ENCODE measurements around the gene FNDC3B. TPM values are rescaled to one million over a fixed set of nuclear protein-coding genes. Genes with fewer than 3 reads are reported as not detected.
"Not testable (repeated sequence)": the region's sequence is repeated elsewhere in the genome, so short reads cannot be mapped to it uniquely, and the experiment has no call there.

FNDC3B gene
- total RNA-seq, 2 experiments from 2014 or later: 13.4 to 15.3 TPM

DNA sequence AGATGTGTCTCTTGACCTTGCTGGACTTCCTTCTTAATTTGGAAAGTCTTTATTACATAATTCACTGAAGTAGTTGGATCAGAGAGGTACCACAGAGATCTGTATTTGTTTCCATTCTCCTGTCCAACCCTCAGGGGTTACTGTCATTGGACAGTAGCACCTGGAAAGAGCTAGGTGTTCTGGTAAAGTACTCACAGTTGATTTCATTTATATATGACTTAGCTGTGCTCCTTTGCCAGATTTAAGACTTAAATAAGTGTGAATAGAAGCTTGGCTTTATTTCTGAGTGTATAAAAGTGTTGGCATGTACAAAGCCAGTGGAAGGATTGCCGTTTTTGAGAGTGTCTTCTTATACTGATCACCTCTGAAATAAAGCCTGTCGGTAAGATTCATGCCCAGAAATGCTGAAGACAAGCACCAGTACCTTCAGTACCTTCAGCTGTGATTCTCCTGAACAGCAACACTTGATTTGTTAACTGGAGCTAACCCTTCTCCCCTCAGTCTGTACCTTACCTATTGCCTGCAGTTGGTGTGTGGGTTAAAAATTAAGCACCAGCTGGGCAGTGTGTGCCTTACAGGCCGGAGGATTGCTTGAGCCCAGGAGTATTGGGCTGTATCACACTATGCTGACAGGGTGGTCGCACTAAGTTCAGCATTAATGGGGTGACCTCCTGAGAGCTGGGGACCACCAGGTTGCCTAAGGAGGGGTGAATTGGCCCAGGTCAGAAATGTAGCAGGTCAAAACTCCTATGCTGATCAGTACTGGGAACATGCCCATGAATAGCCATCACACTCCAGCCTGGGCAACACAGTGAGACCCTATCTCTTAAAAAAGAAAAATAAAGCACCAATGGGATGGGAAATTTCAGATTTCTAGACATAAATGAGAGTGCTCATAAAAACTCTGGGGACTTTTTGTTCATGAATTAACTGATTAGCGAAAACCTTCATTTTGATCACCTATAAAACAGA, 197.7 kb downstream of the FNDC3B start:
- Mint-ChIP-seq H3K4me1 (no peaks in the 10 kb centered on the region), H3K36me3 (ENCODE audit: low read depth) (peaks cover 7% of the 10 kb centered on the region), H3K27me3 (no peaks in the 10 kb centered on the region), H3K27ac (no peak overlapping the region), H3K4me3 (no peak overlapping the region), H3K9me3 (peaks cover 15% of the 10 kb centered on the region)
- DNase-seq: no peak
- ChIA-PET CTCF (interaction anchor here (1.6 kb wide), 1 partner anchor 40 kb away, joined by 3 read pairs; no protein-coding TSS in a partner anchor), POLR2A (no interaction called here)

DNA sequence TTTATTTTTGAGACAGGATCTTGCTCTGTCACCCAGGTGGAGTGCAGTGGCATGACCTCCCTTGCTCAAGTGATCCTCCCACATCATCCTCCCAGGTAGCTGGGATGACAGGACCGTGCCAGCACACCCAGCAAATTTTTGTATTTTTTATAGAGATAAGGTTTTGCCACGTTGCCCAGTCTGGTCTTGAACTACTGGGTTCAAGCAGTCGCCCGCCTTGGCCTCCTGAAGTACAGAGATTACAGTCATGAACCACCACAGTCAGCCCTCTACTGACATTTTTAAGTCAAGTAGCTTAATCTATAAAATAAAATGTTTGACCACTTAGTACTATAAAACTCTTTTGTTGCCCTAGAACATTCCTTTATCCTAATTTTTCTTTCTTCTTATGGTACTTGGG, 198.8 kb downstream of the FNDC3B start:
- POLR2A ChIA-PET: no interaction called here
- Mint-ChIP-seq H3K4me1 (no peaks in the 10 kb centered on the region), H3K27me3 (no peaks in the 10 kb centered on the region), H3K27ac (no peak overlapping the region), H3K36me3 (ENCODE audit: low read depth) (peaks cover 15% of the 10 kb centered on the region), H3K4me3 (no peak overlapping the region), H3K9me3 (peaks cover 24% of the 10 kb centered on the region)
- CTCF ChIA-PET: no interaction called here
- no peak for DNase-seq

DNA sequence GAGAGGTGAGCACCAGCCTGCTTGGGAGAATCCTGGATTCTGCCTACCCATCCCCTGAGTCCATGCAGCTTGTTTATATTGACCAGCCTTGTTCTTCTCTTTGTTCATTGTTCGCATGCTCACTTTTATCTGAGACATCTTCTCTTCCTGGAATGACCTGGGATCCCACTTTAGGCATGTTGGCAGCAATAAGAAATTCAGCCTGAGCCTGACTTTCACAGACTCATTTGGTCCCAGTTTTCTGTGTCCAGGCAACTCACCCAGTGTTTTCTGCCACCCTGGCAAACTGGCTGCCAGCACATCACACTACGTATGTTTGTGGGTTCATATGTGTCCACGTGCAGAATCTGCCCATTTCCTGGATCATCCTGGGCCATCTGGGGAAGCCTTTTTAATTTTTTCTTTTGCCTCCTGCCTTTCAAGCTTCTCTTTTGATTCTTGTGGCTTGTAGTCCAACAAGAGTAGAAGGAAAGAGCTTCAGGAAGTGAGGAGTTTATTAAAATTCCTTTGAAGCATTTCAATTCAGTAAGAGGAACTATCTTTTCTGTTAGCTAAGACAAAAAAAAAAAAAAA, 199.9 kb downstream of the FNDC3B start:
- H3K9me3 Mint-ChIP-seq: peaks cover 28% of the 10 kb centered on the region
- POLR2A ChIA-PET: no interaction called here
- CTCF ChIA-PET: interaction anchor here (0.7 to 1.0 kb wide), 2 partner anchors 17 to 57 kb away, joined by 3 read pairs; no protein-coding TSS in a partner anchor
- H3K27me3 Mint-ChIP-seq: no peaks in the 10 kb centered on the region
- peaks cover 15% of the 10 kb centered on the region for H3K36me3 Mint-ChIP-seq (ENCODE audit: low read depth)
- no peaks in the 10 kb centered on the region for H3K4me1 Mint-ChIP-seq
- no peak overlapping the region for H3K4me3 Mint-ChIP-seq
- H3K27ac Mint-ChIP-seq: no peak overlapping the region
- no peak for DNase-seq

DNA sequence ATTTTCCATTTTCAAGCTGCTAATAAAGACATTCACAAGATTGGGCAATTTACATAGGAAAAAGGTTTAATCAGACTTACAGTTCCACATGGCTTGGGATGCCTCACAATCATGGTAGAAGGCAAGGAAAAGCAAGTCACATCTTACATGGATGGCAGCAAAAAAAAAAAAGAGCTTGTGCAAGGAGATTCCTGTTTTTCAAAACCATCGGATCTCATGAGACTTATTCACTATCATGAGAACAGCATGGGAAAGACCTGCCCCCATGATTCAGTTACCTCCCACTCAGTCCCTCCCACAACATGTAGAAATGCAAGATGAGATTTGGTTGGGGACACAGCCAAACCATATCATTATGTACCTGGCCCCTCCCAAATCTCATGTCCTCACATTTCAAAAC, 202.0 kb downstream of the FNDC3B start:
- H3K9me3 Mint-ChIP-seq: peaks cover 29% of the 10 kb centered on the region
- no peaks in the 10 kb centered on the region for H3K27me3 Mint-ChIP-seq
- CTCF ChIA-PET: no interaction called here
- no peaks in the 10 kb centered on the region for H3K4me1 Mint-ChIP-seq
- no peak for DNase-seq
- H3K27ac Mint-ChIP-seq: no peak overlapping the region
- POLR2A ChIA-PET: no interaction called here
- H3K4me3 Mint-ChIP-seq: no peak overlapping the region
- peaks cover 15% of the 10 kb centered on the region for H3K36me3 Mint-ChIP-seq (ENCODE audit: low read depth)

DNA sequence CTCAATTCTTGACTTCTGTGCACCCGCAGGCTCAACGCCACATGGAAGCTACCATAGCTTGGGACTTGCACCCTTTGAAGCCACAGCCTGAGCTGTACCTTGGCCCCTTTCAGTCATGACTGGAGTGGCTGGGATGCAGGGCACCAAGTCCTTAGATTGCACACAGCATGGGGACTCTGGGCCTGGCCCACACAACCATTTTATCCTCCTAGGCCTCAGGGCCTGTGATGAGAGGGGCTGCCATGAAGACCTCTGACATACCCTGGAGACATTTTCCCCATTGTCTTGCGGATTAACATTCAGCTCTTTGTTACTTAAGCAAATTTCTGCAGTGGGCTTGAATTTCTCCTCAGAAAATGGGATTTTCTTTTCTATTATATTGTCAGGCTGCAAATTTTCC, 203.1 kb downstream of the FNDC3B start:
- H3K4me1 Mint-ChIP-seq, H3K27me3 Mint-ChIP-seq, H3K4me3 Mint-ChIP-seq, POLR2A ChIA-PET, H3K27ac Mint-ChIP-seq, DNase-seq: not testable (repeated sequence)
- Mint-ChIP-seq H3K9me3 (peaks cover 29% of the 10 kb centered on the region), H3K36me3 (ENCODE audit: low read depth) (peaks cover 15% of the 10 kb centered on the region)
- CTCF ChIA-PET: interaction anchor here (0.6 kb wide), 1 partner anchor 426 kb away, joined by 3 read pairs; no protein-coding TSS in a partner anchor

DNA sequence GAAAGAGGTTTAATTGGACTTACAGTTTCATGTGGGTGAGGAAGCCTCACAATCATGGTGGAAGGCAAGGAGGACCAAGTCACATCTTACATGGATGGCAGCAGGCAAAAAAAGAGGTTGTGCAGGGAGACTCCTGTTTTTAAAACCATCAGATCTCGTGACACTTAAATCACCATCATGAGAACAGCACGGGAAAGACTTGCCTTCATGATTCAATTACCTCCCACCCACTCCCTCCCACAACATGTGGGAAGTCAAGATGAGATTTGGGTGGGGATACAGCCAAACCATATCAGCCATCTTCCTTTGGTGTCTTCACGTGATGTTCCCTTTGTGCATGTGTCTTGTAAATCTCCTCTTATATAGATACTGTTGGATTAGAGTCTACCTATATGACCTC, 204.0 kb downstream of the FNDC3B start:
- peaks cover 29% of the 10 kb centered on the region for H3K9me3 Mint-ChIP-seq
- H3K4me1 Mint-ChIP-seq, DNase-seq, H3K27me3 Mint-ChIP-seq, H3K27ac Mint-ChIP-seq, POLR2A ChIA-PET, H3K4me3 Mint-ChIP-seq, CTCF ChIA-PET: not testable (repeated sequence)
- peaks cover 15% of the 10 kb centered on the region for H3K36me3 Mint-ChIP-seq (ENCODE audit: low read depth)

DNA sequence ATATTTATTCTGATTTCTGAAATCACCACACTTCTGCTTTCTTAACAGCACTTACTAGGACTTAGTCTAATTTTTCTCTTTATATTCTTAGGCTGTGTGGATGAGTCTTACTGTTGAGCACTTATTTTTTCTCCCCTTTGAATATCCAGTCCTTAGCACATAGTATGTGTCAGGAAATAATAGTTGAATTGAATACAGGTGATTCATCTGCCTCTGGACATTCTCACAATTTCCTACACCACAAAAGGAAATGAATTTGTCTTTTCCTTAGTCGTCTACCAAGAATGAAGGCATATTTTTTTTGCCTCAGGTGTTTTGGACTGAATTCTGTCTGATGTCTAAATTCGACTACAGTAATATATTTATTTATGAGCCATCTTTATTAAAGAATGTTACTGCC, 204.6 kb downstream of the FNDC3B start:
- ChIA-PET POLR2A (no interaction called here), CTCF (no interaction called here)
- H3K4me1 Mint-ChIP-seq: no peaks in the 10 kb centered on the region
- H3K36me3 Mint-ChIP-seq (ENCODE audit: low read depth): peaks cover 15% of the 10 kb centered on the region
- no peak overlapping the region for H3K4me3 Mint-ChIP-seq
- peaks cover 29% of the 10 kb centered on the region for H3K9me3 Mint-ChIP-seq
- H3K27me3 Mint-ChIP-seq: no peaks in the 10 kb centered on the region
- no peak for DNase-seq
- no peak overlapping the region for H3K27ac Mint-ChIP-seq

DNA sequence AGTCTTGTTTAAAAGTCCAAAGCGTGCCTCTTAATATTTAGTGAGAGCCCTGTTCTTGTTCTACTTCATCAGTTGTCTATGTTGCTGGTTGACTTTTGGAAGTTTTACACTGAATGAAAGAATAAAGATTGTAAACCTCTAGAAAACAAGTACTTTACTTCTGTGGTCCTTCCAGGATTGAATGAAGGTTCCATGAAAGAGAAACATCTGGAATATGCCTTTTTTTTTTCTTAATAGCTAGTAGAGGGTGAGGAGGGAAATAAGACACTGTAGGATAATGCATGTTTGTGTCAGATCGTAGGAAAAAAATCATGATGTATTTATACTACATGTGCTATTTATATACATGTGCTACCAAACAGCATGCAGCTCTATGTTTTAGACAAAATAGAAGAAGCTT, 205.9 kb downstream of the FNDC3B start:
- H3K36me3 Mint-ChIP-seq (ENCODE audit: low read depth): peaks cover 15% of the 10 kb centered on the region
- CTCF ChIA-PET: interaction anchor here (0.6 to 1.2 kb wide), 3 partner anchors 19 to 1229 kb away, joined by 3 read pairs; no protein-coding TSS in a partner anchor
- H3K27me3 Mint-ChIP-seq: no peaks in the 10 kb centered on the region
- no peak overlapping the region for H3K4me3 Mint-ChIP-seq
- POLR2A ChIA-PET: no interaction called here
- peaks cover 29% of the 10 kb centered on the region for H3K9me3 Mint-ChIP-seq
- H3K4me1 Mint-ChIP-seq: no peaks in the 10 kb centered on the region
- DNase-seq: no peak
- H3K27ac Mint-ChIP-seq: no peak overlapping the region

DNA sequence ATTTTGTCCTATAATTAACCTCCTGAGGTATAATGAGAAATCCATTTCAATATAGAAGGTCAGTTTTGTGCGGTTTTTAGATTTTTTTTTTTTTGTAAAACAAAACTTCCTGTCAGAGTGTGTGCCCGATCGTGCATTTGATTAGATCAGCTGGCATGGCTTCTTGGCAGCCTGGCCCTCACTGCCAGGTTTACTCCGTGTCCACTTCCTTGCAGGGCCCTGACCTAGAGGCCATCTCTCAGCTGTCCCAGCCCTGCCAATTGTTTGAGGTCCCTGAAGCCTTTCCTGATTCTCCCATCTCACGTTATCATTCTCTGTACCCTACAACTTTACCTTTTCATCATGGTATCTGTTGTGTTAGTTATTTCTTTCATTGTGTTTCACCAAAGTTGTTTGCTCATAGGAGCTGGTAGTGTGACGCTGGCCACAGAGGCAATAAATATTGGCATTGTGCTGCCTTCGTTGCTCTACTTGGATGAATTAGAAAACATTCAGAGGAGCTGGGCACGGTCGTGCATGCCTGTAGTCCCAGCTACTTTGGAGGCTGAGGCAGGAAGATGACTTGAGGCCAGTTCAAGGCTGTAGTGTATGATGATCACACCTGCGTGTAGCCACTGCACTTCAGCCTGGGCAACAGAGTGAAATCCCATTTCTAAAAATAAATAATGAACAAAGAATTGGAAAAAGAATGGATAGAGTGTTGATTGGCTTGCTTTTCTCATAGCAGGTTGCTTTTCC, 206.9 kb downstream of the FNDC3B start:
- Mint-ChIP-seq H3K9me3 (peaks cover 21% of the 10 kb centered on the region), H3K4me3 (no peak overlapping the region), H3K27me3 (no peaks in the 10 kb centered on the region), H3K27ac (no peak overlapping the region), H3K36me3 (ENCODE audit: low read depth) (peaks cover 14% of the 10 kb centered on the region), H3K4me1 (no peaks in the 10 kb centered on the region)
- DNase-seq: no peak
- POLR2A ChIA-PET: no interaction called here
- CTCF ChIA-PET: interaction anchor here (1.2 kb wide), 1 partner anchor 281 kb away, joined by 3 read pairs; no protein-coding TSS in a partner anchor

DNA sequence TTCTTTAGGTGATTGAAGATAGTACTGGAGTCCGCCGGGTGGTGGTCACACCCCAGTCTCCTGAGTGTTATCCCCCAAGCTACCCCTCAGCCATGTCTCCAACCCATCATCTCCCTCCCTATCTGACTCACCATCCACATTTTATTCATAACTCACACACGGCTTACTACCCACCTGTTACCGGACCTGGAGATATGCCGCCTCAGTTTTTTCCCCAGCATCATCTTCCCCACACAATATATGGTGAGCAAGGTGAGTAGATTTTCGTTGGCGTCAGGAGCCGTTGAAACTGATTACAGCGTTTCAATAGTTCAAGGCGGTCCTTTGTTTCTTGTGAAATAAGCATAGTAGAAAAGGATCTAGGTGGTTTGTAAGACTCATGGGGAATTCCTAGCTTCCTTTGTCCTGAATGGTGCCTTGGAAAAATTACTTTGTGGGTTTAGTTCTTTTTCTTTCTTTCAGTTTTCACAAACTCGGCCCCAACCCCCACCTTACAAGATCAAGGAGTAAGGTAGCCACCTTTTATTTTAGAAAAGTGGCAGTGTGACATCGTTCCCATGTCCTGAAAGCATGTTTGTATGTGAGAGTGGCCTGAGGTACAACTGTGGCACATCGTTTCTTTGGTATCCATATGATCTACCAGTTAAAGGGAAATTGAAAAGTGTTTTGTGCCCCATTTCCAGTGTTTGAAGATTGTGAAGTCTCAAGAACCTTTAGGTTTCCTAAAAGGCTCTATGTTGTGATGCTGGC, 208.3 kb downstream of the FNDC3B start:
- H3K27me3 Mint-ChIP-seq: no peaks in the 10 kb centered on the region
- ChIA-PET CTCF (interaction anchor here (1.0 kb wide), 1 partner anchor 11 kb away, joined by 3 read pairs; no protein-coding TSS in a partner anchor), POLR2A (no interaction called here)
- no peak for DNase-seq
- peaks cover 10% of the 10 kb centered on the region for H3K9me3 Mint-ChIP-seq
- H3K4me3 Mint-ChIP-seq: no peak overlapping the region
- H3K27ac Mint-ChIP-seq: no peak overlapping the region
- peaks cover 10% of the 10 kb centered on the region for H3K36me3 Mint-ChIP-seq (ENCODE audit: low read depth)
- H3K4me1 Mint-ChIP-seq: no peaks in the 10 kb centered on the region

DNA sequence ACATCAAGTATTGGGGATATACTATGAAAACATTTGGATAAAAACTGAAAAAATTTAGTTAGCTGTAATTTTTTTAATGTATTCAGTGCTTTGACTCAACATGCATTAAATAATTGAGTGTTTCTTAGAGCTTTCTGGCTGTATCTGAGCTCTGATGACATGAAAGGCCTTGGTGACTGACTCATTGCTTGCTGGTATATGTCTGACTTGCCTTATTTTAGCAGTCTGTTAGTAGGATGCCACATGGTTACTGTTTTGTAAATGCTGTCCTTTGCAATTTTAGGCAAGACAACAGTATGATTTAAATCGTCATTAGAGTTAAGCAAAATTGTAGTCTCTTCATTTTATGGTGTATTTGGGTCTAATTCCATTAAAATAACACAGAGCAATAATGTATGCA, 209.7 kb downstream of the FNDC3B start:
- no peak overlapping the region for H3K4me3 Mint-ChIP-seq
- H3K27me3 Mint-ChIP-seq: no peaks in the 10 kb centered on the region
- H3K4me1 Mint-ChIP-seq: no peaks in the 10 kb centered on the region
- no peak overlapping the region for H3K27ac Mint-ChIP-seq
- ChIA-PET CTCF (interaction anchor here (1.0 to 1.3 kb wide), 2 partner anchors 12 to 162 kb away, joined by 3 read pairs; no protein-coding TSS in a partner anchor), POLR2A (no interaction called here)
- peaks cover 6% of the 10 kb centered on the region for H3K36me3 Mint-ChIP-seq (ENCODE audit: low read depth)
- DNase-seq: no peak
- peaks cover 2% of the 10 kb centered on the region for H3K9me3 Mint-ChIP-seq

DNA sequence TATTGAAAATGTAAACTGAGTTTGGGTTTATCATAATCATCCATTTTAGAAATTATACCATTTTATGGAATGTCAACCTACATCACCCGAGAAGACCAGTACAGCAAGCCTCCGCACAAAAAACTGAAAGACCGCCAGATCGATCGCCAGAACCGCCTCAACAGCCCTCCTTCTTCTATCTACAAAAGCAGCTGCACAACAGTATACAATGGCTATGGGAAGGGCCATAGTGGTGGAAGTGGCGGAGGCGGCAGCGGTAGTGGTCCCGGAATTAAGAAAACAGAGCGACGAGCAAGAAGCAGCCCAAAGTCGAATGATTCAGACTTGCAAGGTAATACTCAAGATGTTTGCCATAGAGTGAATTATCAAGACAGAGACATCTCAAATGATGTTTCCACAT, 211.8 kb downstream of the FNDC3B start:
- ChIA-PET POLR2A (no interaction called here), CTCF (interaction anchor here (1.0 kb wide), 1 partner anchor 37 kb away, joined by 3 read pairs; no protein-coding TSS in a partner anchor)
- Mint-ChIP-seq H3K36me3 (ENCODE audit: low read depth) (peaks cover 11% of the 10 kb centered on the region), H3K4me3 (no peak overlapping the region), H3K4me1 (no peaks in the 10 kb centered on the region), H3K9me3 (no peaks in the 10 kb centered on the region), H3K27me3 (no peaks in the 10 kb centered on the region), H3K27ac (no peak overlapping the region)
- no peak for DNase-seq
